K562 (cell line): ENCODE results near the gene RBM27. TPM values are rescaled to one million over a fixed set of nuclear protein-coding genes. Genes with fewer than 3 reads are reported as not detected.

Experiments
- ATAC-seq: fragments of 200-7000 bp; cut with Tn5 transposase; 3 replicates; pipeline ENCODE4 v1.9.1; 2020; ENCODE audit warnings: moderate library complexity
- Bru-seq: library from RNA; stranded (reverse); fragments of 400-500 nt; gene quantifications from one replicate; lab custom pipeline; 2021; lab: Mats Ljungman, UMichigan
- BruChase-seq, 2 experiments: library from RNA; stranded (reverse); fragments of 400-500 nt; gene quantifications; one replicate each; lab custom pipeline; 2021; lab: Mats Ljungman, UMichigan
- BruUV-seq: library from RNA; stranded (reverse); fragments of 400-500 nt; replicated peaks from 2 replicates; lab custom pipeline; 2021; lab: Mats Ljungman, UMichigan
- CTCF ChIA-PET: fragments of 300-600 bp; formaldehyde crosslinking; extraction: SDS; loops from one replicate; lab custom pipeline; 2021; ENCODE audit warnings: low intra/inter-chr PET ratio; lab: Yijun Ruan, JAX
- POLR2A ChIA-PET: fragments of 300-600, 350-650 bp; sonication (Branson Sonifier 250); formaldehyde crosslinking; extraction: SDS; loops from one replicate; lab custom pipeline; 2021; ENCODE audit warnings: antibody characterized with exemption, inconsistent platforms; lab: Yijun Ruan, JAX
- DNase-seq, 4 experiments: peaks; one replicate each; pipeline versions ENCODE4 v3.0.0 to v3.0.0-alpha.2; 2011 to 2018; ENCODE audit warnings: low spot score in 3 of 4, mixed read lengths in 3 of 4; ENCODE audit errors: extremely low read depth in 1 of 4
- FAIRE-seq: peaks from 2 replicates; lab custom pipeline; 2011; peaks lifted over from hg19 to GRCh38; lab: Jason Lieb, UNC
- H2AFZ ChIP-seq: 2 replicates; pipeline ENCODE4 v1.6.0; 2011; ENCODE audit warnings: low read depth, low read length, control low read depth, inconsistent platforms
- H3K27ac ChIP-seq: fragments of 200-600 bp; 3 replicates; pipeline ENCODE4 v1.8.0; 2011; ENCODE audit warnings: low read depth, mild to moderate bottlenecking, control low read depth, inconsistent platforms, low read length, moderate library complexity, mixed read lengths; ENCODE audit errors: extremely low read depth
- H3K27me3 ChIP-seq, 2 experiments: fragments of 300-600 bp in 1 of 2; 2 replicates in 1 of 2; 3 replicates in 1 of 2; pipeline versions ENCODE4 v1.6.0 to v1.8.0; 2011; ENCODE audit warnings: inconsistent platforms in 2 of 2, low read length in 2 of 2, mild to moderate bottlenecking in 1 of 2, mixed read lengths in 1 of 2, moderate library complexity in 1 of 2; ENCODE audit not compliant: control insufficient read depth in 2 of 2, insufficient read depth in 2 of 2
- H3K36me3 ChIP-seq: fragments of 300-600 bp; 3 replicates; pipeline ENCODE4 v1.8.0; 2011; ENCODE audit warnings: mild to moderate bottlenecking, low read length, inconsistent platforms; ENCODE audit not compliant: control insufficient read depth, insufficient read depth
- H3K4me1 ChIP-seq, 2 experiments: fragments of 200-600 bp in 1 of 2; replicated peaks in 1 of 2; 2 replicates in 1 of 2; 3 replicates in 1 of 2; pipeline versions ENCODE4 v1.5.1 to v1.8.0; 2011; ENCODE audit warnings: inconsistent platforms in 2 of 2, low read length in 2 of 2, mild to moderate bottlenecking in 1 of 2, mixed read lengths in 1 of 2, moderate library complexity in 1 of 2; ENCODE audit not compliant: control insufficient read depth in 2 of 2, insufficient read depth in 2 of 2
- H3K4me2 ChIP-seq: 2 replicates; pipeline ENCODE4 v1.6.1; 2011; ENCODE audit warnings: low read length, control low read depth, inconsistent platforms, mixed read lengths; ENCODE audit not compliant: insufficient read depth
- H3K4me3 ChIP-seq: fragments of 200-600 bp; sonication (generic), shearing (Covaris generic); 2 replicates; pipeline ENCODE4 v1.5.1; 2016; ENCODE audit warnings: control low read depth, inconsistent platforms
- H3K79me2 ChIP-seq: fragments of 200-600 bp; 3 replicates; pipeline ENCODE4 v1.8.0; 2011; ENCODE audit warnings: low read length, inconsistent platforms; ENCODE audit not compliant: control insufficient read depth, insufficient read depth
- H3K9ac ChIP-seq, 2 experiments: 2 replicates each; pipeline versions ENCODE4 v1.6.0 to v1.6.1; 2011; ENCODE audit warnings: low read depth in 2 of 2, low read length in 2 of 2, control low read depth in 1 of 2, inconsistent platforms in 1 of 2, mild to moderate bottlenecking in 1 of 2, mixed read lengths in 1 of 2; ENCODE audit not compliant: insufficient read depth in 1 of 2
- H3K9me1 ChIP-seq: one replicate; pipeline ENCODE4 v1.6.0; 2011; ENCODE audit warnings: inconsistent platforms, mild to moderate bottlenecking, low read length, moderate library complexity; ENCODE audit not compliant: control insufficient read depth, insufficient read depth
- H3K9me3 ChIP-seq: replicated peaks from 2 replicates; pipeline ENCODE4 v1.5.1; 2011; ENCODE audit warnings: low read depth, low read length, inconsistent platforms; ENCODE audit not compliant: control insufficient read depth, insufficient read depth
- H4K20me1 ChIP-seq: replicated peaks from 2 replicates; pipeline ENCODE4 v1.6.1; 2011; ENCODE audit warnings: low read length, inconsistent platforms, mixed read lengths; ENCODE audit not compliant: control insufficient read depth, insufficient read depth
- BCOR ChIP-seq: fragments of 450-650 bp; IDR thresholded peaks from 2 replicates; pipeline ENCODE4 v1.6.1; 2016
- CXXC5 ChIP-seq: fragments of 250-450 bp; sonication (Bioruptor Pico); IDR thresholded peaks from 2 replicates; pipeline ENCODE4 v1.8.0; 2022; ENCODE audit warnings: inconsistent platforms, mild to moderate bottlenecking, moderate library complexity
- KDM4B ChIP-seq, 2 experiments: fragments of 450-650 bp in 1 of 2; sonication (generic) in 1 of 2; IDR thresholded peaks; 2 replicates each; pipeline ENCODE4 v1.6.1; 2016 to 2017; ENCODE audit warnings: borderline replicate concordance in 2 of 2, antibody characterized with exemption in 1 of 2, low read depth in 1 of 2, mild to moderate bottlenecking in 1 of 2
- KLF13 ChIP-seq: fragments of 450-650 bp; IDR thresholded peaks from 2 replicates; pipeline ENCODE4 v1.6.1; 2016; ENCODE audit warnings: missing genetic modification characterization, low read depth, mild to moderate bottlenecking, missing compliant biosample characterization, moderate library complexity, borderline replicate concordance
- NFIX ChIP-seq: fragments of 250-450 bp; sonication (Bioruptor Pico); IDR thresholded peaks from 2 replicates; pipeline ENCODE4 v1.4.0; 2020; ENCODE audit warnings: low read depth, mild to moderate bottlenecking, moderate library complexity
- RBM25 ChIP-seq: fragments of 200-400 bp; formaldehyde crosslinking; IDR thresholded peaks from 2 replicates; pipeline ENCODE4 v1.6.1; 2018; ENCODE audit warnings: low read length, low read depth, moderate library complexity; ENCODE audit not compliant: severe bottlenecking
- SIN3B ChIP-seq: fragments of 450-650 bp; IDR thresholded peaks from 2 replicates; pipeline ENCODE4 v1.6.1; 2017; ENCODE audit warnings: low read depth, mild to moderate bottlenecking, moderate library complexity
- TCF7 ChIP-seq: sonication (generic); IDR thresholded peaks from 2 replicates; pipeline ENCODE4 v1.6.1; 2016; ENCODE audit warnings: antibody characterized with exemption, borderline replicate concordance
- ZNF830 ChIP-seq: fragments of 250-450 bp; sonication (Bioruptor Pico); IDR thresholded peaks from 2 replicates; pipeline ENCODE4 v1.5.0; 2021; ENCODE audit warnings: mild to moderate bottlenecking
- WGBS: fragments of 100-300 bp; shearing (Covaris generic); methylation state at CpG from one replicate; pipeline ENCODE4 v1.1.6; 2016; ENCODE audit warnings: low coverage, mixed read lengths; ENCODE audit not compliant: insufficient coverage; ENCODE audit errors: missing lambda C conversion rate; 5-methylcytosine and 5-hydroxymethylcytosine counted together
- in situ Hi-C: fragments of 300-500 bp; cut with MboI; formaldehyde crosslinking; loops from 4 replicates; pipeline ENCODE4 v1.15.0; 2018; ENCODE audit warnings: inconsistent platforms, mixed read lengths
- intact Hi-C: fragments of 100-400 bp; cut with micrococcal nuclease; formaldehyde crosslinking; loops from 2 replicates; pipeline ENCODE4 v1.14.2; 2022
- long read RNA-seq, 3 experiments: library from polyadenylated mRNA in 2 of 3; library from RNA in 1 of 3; unstranded in 2 of 3; stranded (forward) in 1 of 3; transcript quantifications; one replicate each; pipeline ENCODE4 v2.0.0, GENCODE V29; 2019 to 2022
- polyA minus RNA-seq, 3 experiments: library from RNA; depleted of rRNA, polyadenylated mRNA; stranded (reverse); fragments of >200 nt; gene quantifications; 2 replicates each; pipeline ENCODE4 v1.2.3, GENCODE V29; 2011
- polyA plus RNA-seq, 8 experiments: library from polyadenylated mRNA; depleted of rRNA in 4 of 8; stranded (reverse) in 5 of 8; unstranded in 3 of 8; fragments of >200 nt; fragmentation: Nextera tagmentation in 2 of 8; fragmentation: Illumina TruSeq in 1 of 8; extraction: Ambion mirVana in 2 of 8; extraction: Trizol in 1 of 8; gene quantifications; 2 replicates each; pipeline versions ENCODE4 v1.2.1 to v1.2.3, GENCODE V29; 2011 to 2014; ENCODE audit warnings: inconsistent platforms in 1 of 8, missing spikeins in 1 of 8
- total RNA-seq, 7 experiments: library from RNA; depleted of rRNA in 6 of 7; stranded (reverse); fragments of >200 nt in 6 of 7; fragmentation: Illumina TruSeq in 2 of 7; extraction: Trizol in 2 of 7; gene quantifications; 2 replicates each; pipeline versions ENCODE4 v1.2.1 to v1.2.3, GENCODE V29; 2011 to 2021; ENCODE audit warnings: low replicate concordance in 1 of 7

Gene RBM27, protein sequence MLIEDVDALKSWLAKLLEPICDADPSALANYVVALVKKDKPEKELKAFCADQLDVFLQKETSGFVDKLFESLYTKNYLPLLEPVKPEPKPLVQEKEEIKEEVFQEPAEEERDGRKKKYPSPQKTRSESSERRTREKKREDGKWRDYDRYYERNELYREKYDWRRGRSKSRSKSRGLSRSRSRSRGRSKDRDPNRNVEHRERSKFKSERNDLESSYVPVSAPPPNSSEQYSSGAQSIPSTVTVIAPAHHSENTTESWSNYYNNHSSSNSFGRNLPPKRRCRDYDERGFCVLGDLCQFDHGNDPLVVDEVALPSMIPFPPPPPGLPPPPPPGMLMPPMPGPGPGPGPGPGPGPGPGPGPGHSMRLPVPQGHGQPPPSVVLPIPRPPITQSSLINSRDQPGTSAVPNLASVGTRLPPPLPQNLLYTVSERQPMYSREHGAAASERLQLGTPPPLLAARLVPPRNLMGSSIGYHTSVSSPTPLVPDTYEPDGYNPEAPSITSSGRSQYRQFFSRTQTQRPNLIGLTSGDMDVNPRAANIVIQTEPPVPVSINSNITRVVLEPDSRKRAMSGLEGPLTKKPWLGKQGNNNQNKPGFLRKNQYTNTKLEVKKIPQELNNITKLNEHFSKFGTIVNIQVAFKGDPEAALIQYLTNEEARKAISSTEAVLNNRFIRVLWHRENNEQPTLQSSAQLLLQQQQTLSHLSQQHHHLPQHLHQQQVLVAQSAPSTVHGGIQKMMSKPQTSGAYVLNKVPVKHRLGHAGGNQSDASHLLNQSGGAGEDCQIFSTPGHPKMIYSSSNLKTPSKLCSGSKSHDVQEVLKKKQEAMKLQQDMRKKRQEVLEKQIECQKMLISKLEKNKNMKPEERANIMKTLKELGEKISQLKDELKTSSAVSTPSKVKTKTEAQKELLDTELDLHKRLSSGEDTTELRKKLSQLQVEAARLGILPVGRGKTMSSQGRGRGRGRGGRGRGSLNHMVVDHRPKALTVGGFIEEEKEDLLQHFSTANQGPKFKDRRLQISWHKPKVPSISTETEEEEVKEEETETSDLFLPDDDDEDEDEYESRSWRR
- 46.2 and 92.1 TPM in 2 replicates for total RNA-seq (2011; cell fraction: chromatin; rRNA removed; ENCODE audit: low replicate concordance)
- total RNA-seq (2011; cell fraction: nucleolus; rRNA removed): 28.3 and 32.6 TPM in 2 replicates
- total RNA-seq (2011; cell fraction: nucleoplasm; rRNA removed): 51.2 and 75.7 TPM in 2 replicates
- total RNA-seq (2014; rRNA removed) (22.9 and 25.4 TPM in 2 replicates), total RNA-seq (2014; rRNA removed; fragmentation: Illumina TruSeq; extraction: Trizol) (42.5 and 48.0 TPM in 2 replicates), total RNA-seq (2015; rRNA removed; fragmentation: Illumina TruSeq; extraction: Trizol) (39.7 and 45.4 TPM in 2 replicates), total RNA-seq (2021) (24.3 and 29.1 TPM in 2 replicates), polyA plus RNA-seq (2011; rRNA removed) (30.9 and 33.4 TPM in 2 replicates), polyA plus RNA-seq (2014; fragmentation: Illumina TruSeq; extraction: Trizol) (26.4 and 30.4 TPM in 2 replicates), polyA plus RNA-seq (2014; fragmentation: Nextera tagmentation; extraction: Ambion mirVana) (1 to 10 TPM; 5.3 to 8.3 TPM), polyA plus RNA-seq (2014; rRNA removed) (16.3 and 16.5 TPM in 2 replicates), polyA minus RNA-seq (2011; rRNA and poly(A)+ RNA removed) (295 and 310 TPM in 2 replicates), Bru-seq, nascent RNA (percentile 93 among the genes with signal in this experiment), BruChase-seq, experiment 1, labeled RNA remaining after a 2-hour chase (percentile 99 among the genes with signal in this experiment), BruChase-seq, experiment 2, labeled RNA remaining after a 6-hour chase (percentile 99 among the genes with signal in this experiment)
- 10.6 and 18.2 TPM in 2 replicates for polyA plus RNA-seq (2011; cell fraction: cytosol; rRNA removed)
- 21.2 and 31.4 TPM in 2 replicates for polyA plus RNA-seq (2011; cell fraction: nucleus; rRNA removed)
- polyA plus RNA-seq (2012): 10.2 and 16.1 TPM in 2 replicates
- 93.9 and 101 TPM in 2 replicates for polyA minus RNA-seq (2011; cell fraction: cytosol; rRNA and poly(A)+ RNA removed)
- polyA minus RNA-seq (2011; cell fraction: nucleus; rRNA and poly(A)+ RNA removed): 30.7 and 41.7 TPM in 2 replicates
- long read RNA-seq, experiment 1, full-length matches to known transcripts: 22 of 76 reads
- long read RNA-seq, experiment 1, partial matches to known transcripts: 28 of 76 reads
- long read RNA-seq, experiment 1, other reads (novel, unspliced or antisense): 26 of 76 reads
- long read RNA-seq, experiment 2, full-length matches to known transcripts: 1 of 15 reads
- long read RNA-seq, experiment 2, partial matches to known transcripts: 12 of 15 reads
- long read RNA-seq, experiment 2, other reads (novel, unspliced or antisense): 2 of 15 reads
- long read RNA-seq, experiment 3, partial matches to known transcripts: 10 of 12 reads
- long read RNA-seq, experiment 3, other reads (novel, unspliced or antisense): 2 of 12 reads

DNA sequence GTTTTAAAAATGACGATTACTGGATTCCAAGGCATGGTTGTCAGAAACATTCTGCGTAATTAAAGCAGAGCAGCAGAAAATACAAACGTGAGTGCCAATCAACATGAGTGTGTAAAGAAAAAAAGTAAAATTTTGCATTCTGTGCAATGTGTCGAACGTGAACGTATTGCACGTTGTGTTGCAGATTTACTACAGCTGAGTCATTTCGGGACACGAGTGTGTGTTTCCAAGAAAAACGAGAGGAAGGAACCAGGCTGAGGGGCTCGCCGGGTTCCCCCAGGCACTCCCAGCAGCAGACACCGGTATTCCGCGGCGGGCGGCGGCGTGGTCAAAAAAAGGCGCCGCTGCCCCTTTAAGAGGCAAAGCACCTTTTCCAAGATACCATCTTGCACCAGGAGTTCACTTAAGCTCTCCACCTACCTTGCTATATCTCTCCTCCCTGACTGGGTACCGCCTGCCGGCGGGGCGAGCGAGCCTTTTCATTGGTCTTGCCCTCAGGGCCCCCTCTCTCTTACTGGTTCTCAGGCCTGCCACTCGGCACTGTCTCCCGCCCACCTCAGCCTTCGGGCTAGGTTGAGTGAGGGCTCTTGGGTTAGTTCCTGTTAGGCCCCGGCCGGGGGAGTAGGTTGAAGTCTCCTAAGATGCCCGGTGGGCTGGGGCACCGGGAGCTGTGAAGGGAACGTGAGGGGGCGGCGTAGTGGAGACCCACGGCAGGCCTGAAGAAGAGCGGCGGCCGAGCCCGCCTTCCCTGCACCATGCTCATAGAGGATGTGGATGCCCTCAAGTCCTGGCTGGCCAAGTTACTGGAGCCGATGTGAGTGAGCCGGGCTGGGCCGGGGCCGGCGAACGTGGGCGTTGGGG, at the start of gene RBM27:
Gene RBM27, plus strand, starts transcription at position 595 of the 861 bp plus-strand sequence. Its CDS starts 161 bp downstream, at position 756.
- no peaks in the 10 kb centered on the region for H3K9me3 ChIP-seq
- in situ Hi-C loops (loop anchor here (10.0 kb wide), 1 partner anchor 368 kb away; the partner anchor contains the start of gene PRELID2), intact Hi-C loops (loop anchor here (1.0 kb wide), 1 partner anchor 21 kb away; the partner anchor contains the start of gene LARS1)
- H3K4me1 ChIP-seq: peaks cover 17% of the 10 kb centered on the region in 2 experiments; a peak in 4 of 5 replicates
- peaks cover 2% of the 10 kb centered on the region; the same call in 1 of the 2 replicates for H4K20me1 ChIP-seq
- H3K4me2 ChIP-seq: peak within 1 kb of the TSS; percentile 89
- H3K9me1 ChIP-seq: no peaks in the 10 kb centered on the region
- ChIA-PET POLR2A (interaction anchor here (0.7 to 1.6 kb wide), 9 partner anchors 10 to 322 kb away, joined by 3 to 11 read pairs (median 3); partner anchors contain the start of gene LARS1), CTCF (no interaction called here)
- peaks cover 2% of the 10 kb centered on the region; the same call in 1 of the 3 replicates for H3K36me3 ChIP-seq
- peak within 1 kb of the TSS; percentile 62 for H3K4me3 ChIP-seq
- peak within 1 kb of the TSS; percentile 85 to 95 for H3K9ac ChIP-seq
- FAIRE-seq (peak; percentile 97), ATAC-seq (peak; percentile 98), DNase-seq (peak; percentile 98 to 100 (median 100))
- BruUV-seq: no TSS peak
- peak within 1 kb of the TSS; percentile 92 for H2AFZ ChIP-seq
- 2% methylated on average over 43 of the region's 48 CpGs for WGBS
- H3K27ac ChIP-seq: peak within 1 kb of the TSS; percentile 88
- H3K27me3 ChIP-seq: no peaks in the 10 kb centered on the region
- peaks cover 50% of the 10 kb centered on the region for H3K79me2 ChIP-seq
- TF ChIP-seq TCF7: no peak; the same call in 1 of the 2 replicates
- TF ChIP-seq BCOR: peak; percentile 30; the same call in 1 of the 2 replicates
- TF ChIP-seq NFIX (CRISPR knock-in tag): no peak
- peak; percentile 98 for TF ChIP-seq RBM25
- TF ChIP-seq KDM4B (IDR thresholded peaks at IDR 0.05; ENCODE audit: borderline replicate concordance in 2 of 2, low read depth in 1 of 2): no peak
- no peak for TF ChIP-seq ZNF830 (CRISPR knock-in tag)
- no peak; the same call in 1 of the 2 replicates for TF ChIP-seq SIN3B
- peak; percentile 77 for TF ChIP-seq CXXC5 (CRISPR knock-in tag)
- TF ChIP-seq KLF13: no peak
